Right lung (tissue), 10 donors: ENCODE results near the gene RIPOR1. TPM values are rescaled to one million over a fixed set of nuclear protein-coding genes. Genes with fewer than 3 reads are reported as not detected.
"Not testable (repeated sequence)": the region's sequence is repeated elsewhere in the genome, so short reads cannot be mapped to it uniquely, and the experiment has no call there.

Experiments used
- DNase-seq, 2 donors: peaks; one replicate each; pipeline ENCODE4 v3.0.0-alpha.2; 2013
- long read RNA-seq, 8 donors: transcript quantifications; one replicate each; lab custom pipeline, GENCODE V29; 2026
- polyA plus RNA-seq, 5 donors: library from polyadenylated mRNA; unstranded; fragments of 120-200 nt; gene quantifications; one replicate each; pipeline versions ENCODE4 v1.2.1 to v1.2.3, GENCODE V29; 2013; ENCODE audit warnings: inconsistent platforms in 1 of 5, low replicate concordance in 1 of 5; ENCODE audit not compliant: insufficient read length in 5 of 5, insufficient read depth in 1 of 5

RIPOR1 gene, protein sequence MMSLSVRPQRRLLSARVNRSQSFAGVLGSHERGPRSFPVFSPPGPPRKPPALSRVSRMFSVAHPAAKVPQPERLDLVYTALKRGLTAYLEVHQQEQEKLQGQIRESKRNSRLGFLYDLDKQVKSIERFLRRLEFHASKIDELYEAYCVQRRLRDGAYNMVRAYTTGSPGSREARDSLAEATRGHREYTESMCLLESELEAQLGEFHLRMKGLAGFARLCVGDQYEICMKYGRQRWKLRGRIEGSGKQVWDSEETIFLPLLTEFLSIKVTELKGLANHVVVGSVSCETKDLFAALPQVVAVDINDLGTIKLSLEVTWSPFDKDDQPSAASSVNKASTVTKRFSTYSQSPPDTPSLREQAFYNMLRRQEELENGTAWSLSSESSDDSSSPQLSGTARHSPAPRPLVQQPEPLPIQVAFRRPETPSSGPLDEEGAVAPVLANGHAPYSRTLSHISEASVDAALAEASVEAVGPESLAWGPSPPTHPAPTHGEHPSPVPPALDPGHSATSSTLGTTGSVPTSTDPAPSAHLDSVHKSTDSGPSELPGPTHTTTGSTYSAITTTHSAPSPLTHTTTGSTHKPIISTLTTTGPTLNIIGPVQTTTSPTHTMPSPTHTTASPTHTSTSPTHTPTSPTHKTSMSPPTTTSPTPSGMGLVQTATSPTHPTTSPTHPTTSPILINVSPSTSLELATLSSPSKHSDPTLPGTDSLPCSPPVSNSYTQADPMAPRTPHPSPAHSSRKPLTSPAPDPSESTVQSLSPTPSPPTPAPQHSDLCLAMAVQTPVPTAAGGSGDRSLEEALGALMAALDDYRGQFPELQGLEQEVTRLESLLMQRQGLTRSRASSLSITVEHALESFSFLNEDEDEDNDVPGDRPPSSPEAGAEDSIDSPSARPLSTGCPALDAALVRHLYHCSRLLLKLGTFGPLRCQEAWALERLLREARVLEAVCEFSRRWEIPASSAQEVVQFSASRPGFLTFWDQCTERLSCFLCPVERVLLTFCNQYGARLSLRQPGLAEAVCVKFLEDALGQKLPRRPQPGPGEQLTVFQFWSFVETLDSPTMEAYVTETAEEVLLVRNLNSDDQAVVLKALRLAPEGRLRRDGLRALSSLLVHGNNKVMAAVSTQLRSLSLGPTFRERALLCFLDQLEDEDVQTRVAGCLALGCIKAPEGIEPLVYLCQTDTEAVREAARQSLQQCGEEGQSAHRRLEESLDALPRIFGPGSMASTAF
- 10 to 100 TPM; 38.3 to 62.4 (median 53.0) TPM for polyA plus RNA-seq
- long read RNA-seq, donor 1, partial matches to known transcripts: 35 of 35 reads
- long read RNA-seq, donor 1, other reads (novel, unspliced or antisense): 0 of 35 reads
- long read RNA-seq, donor 2, full-length matches to known transcripts: 1 of 1 reads
- long read RNA-seq, donor 2, partial matches to known transcripts: 0 of 1 reads
- long read RNA-seq, donor 2, other reads (novel, unspliced or antisense): 0 of 1 reads
- long read RNA-seq, donor 3, partial matches to known transcripts: 16 of 18 reads
- long read RNA-seq, donor 3, other reads (novel, unspliced or antisense): 0 of 18 reads
- long read RNA-seq, donor 4, partial matches to known transcripts: 5 of 5 reads
- long read RNA-seq, donor 4, other reads (novel, unspliced or antisense): 0 of 5 reads
- long read RNA-seq, donor 5, partial matches to known transcripts: 20 of 20 reads
- long read RNA-seq, donor 5, other reads (novel, unspliced or antisense): 0 of 20 reads
- long read RNA-seq, donor 6, full-length matches to known transcripts: 4 of 33 reads
- long read RNA-seq, donor 6, partial matches to known transcripts: 29 of 33 reads
- long read RNA-seq, donor 6, other reads (novel, unspliced or antisense): 0 of 33 reads
- long read RNA-seq, donor 7, full-length matches to known transcripts: 4 of 32 reads
- long read RNA-seq, donor 7, partial matches to known transcripts: 28 of 32 reads
- long read RNA-seq, donor 7, other reads (novel, unspliced or antisense): 0 of 32 reads
- long read RNA-seq, donor 8: 0 reads

DNA sequence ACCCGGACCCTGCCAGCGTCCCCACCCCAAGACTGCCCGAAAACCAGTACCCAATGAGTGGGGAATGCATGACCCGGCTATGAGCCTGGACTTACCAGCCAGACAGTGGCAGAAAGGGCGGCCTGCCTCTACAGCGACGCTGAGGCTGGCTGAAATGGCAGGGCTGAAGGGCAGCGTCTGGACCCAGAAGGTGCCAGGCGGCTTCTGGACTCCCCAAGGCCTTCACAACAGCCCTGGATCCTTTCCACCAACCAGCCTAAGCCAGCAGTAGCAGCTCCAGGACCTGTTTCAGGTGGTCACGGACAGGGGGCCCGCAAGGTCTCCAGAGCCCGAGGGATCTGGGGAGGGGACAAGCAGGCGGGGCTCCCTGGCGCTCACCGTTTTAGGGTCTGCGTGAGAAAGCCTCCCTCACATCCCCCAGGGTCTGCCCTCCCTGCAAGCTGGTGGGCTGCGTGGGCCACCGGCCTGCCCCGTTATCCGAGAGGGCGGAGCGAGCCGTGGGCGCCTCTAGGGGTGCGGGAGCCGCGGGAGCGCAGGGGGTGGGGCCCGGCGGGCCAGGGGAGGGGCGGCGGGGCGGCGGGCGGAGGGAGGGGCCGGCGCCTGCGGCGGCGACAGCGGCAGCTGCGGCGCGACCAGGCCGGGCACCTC, at the start of gene RIPOR1:
TSS of gene RIPOR1 (plus strand) at position 608 of the 648 bp plus-strand sequence. CDS start 9,618 bp downstream, outside the sequence.
- DNase-seq: no peak

DNA sequence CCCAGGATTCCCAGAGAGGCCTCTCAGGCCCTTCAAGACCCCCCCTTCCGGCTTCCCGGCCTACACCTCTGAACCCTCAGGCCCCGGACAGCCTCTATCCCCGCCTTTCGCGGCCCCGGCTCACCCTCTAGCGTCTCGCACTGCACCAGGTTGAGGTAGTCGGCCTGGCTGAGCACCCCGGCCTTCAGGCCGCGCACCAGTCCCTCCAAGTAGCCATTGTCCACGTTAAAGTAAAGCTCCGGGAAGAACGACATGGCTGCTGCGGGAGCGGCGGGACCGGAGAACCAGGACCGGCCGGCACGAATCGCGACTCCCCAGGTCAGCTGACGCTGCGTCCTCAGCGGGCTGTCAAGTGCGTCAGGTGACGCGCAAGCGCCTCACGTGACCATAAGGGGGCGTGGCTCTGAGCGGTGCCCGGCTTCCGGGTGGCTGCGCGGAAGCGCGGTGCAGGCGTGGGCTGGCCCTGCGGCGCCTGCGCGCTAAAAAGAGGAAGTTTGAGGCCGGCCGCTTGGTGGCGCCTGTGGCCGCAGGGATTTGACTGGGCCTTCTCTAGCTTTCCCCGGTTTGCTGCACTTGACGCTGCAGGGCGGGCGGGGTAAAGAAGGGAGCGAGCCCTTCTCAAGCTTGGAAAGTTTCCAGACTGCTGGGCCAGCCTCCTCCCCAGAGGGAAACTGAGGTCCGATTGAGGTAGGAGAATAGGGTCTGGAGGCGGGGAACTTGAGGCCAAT, 47.6 kb upstream of the RIPOR1 start, which contains the start of gene ATP6V0D1:
TSS of gene ATP6V0D1 (minus strand) at position 325 of the 728 bp plus-strand sequence. CDS start at position 254, 71 bp downstream.
- peak; percentile 99 for DNase-seq

DNA sequence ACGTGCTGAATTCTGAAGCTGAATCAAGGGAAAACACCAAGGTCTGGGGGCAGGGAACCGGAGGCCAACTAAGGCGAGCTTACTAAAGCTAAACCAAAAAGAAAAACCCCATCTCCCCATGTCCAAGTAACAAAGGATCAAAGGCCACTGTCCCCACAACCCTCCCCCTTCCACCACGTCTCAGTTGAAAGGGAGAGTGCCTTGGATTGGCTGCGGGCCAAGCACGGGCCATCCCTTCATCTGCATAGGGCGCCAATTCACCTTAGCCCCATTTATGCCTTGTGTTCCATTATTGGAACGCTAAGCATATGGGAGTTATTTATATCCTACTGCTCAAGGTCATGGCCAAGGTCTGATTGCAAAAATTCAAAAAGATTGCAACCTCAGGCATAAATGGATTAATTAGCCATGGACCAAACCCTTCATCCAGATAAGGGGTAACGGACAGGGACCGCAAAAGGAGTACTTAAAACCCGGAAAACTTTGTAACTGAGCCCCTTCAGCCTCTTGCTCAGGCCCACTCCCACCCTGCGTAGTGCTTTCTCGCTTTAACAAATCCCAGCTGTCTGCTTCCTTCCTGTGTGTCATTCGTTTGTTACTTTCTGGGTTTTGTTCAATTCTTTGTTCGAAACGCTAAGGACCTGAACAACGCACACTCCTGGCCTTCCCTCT, 46.9 kb upstream of the RIPOR1 start:
- DNase-seq: no peak

DNA sequence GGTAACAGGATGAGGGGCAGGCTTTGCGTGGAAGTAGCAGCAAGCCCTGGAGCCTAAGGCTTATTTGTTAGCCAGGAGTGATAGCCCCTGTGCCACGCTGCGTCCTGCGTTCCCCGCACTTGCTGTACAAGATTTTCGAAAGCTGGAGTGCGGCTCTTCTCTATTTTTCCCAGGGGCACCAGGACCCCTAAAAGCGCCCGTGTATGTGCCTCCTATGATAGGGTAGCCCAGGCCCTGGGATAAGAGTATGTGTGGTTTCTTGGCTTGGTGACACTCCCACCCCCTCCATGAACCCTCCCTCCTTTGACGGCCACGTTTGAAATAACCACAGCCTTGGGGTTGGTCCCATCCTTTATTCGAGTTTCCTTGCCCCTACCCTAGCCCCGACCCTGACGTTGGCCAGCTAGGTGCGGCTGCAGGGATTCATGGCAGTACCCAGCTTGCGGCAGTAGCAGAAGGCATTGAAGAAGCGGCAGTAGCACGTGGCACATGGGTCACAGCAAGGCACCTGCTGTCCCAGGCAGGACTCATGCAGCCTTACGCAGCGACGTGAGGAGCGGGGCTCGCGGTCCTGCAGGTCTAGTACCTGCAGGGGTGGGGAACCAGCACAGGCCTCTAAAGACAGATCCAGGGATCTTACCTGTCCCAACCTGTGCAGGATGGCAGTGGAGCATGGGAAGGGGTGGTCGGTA, 46.2 kb upstream of the RIPOR1 start:
- DNase-seq: no peak

DNA sequence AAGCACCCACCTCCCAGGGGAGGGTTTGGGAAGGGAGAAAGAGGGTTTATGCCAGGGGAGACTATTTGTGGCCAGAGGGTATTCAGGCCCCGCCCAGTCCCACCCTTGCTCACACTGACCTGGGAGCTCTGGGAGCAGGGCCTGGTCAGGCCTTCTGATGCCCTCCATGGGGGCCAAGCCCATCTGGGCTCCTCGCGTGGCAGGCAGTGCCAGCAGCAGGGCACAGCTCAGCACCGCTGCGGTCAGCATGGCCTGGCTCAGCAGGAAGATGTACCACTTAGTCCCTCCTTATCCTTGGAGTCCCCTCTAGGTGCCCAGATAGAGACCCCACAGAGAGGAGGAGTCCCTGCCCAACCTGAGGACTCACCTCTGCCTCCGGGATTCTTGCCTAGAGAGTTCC, 45.5 kb upstream of the RIPOR1 start, which contains the start of gene AGRP:
TSS of gene AGRP (minus strand) at position 398 of the 400 bp plus-strand sequence. CDS start at position 249, 149 bp downstream.
- no peak for DNase-seq

DNA sequence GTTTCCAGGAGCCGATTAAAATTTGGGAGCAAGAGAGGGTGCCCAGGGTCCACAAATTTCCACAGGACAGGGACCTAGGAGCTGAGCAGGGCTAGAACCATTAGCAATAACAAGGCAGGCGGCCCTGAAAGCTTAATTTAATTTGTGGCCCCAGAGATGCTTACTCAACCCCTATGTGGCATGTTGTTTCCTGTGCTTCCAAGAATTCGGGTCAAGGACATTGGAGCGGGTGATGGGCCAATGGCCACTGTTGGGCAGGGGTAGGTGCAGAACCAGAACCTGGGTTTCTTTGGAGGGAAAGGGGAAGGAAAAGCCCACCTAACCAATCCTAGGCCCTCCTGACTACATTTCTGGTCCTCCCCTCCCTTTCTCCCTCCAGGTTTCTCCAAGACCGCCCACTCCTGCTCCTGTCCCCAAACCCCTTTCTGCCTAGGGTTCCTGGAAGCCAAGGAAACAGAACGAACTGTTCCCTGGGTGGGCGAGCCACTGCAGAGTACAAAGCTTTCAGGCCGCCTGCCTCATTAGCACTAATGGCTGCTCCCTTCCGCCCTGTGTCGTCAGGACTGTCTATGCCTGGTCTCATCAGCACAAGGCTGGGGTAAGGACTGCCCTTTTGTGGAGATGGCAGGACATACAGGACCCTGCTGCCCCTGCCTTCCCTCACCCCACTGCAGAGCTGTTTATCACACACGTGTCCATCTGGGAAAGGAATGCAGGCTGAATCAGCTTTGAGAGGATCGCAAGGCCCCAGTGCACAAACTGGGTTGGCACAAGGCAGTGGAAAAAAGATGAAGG, 44.7 kb upstream of the RIPOR1 start:
- DNase-seq: no peak

DNA sequence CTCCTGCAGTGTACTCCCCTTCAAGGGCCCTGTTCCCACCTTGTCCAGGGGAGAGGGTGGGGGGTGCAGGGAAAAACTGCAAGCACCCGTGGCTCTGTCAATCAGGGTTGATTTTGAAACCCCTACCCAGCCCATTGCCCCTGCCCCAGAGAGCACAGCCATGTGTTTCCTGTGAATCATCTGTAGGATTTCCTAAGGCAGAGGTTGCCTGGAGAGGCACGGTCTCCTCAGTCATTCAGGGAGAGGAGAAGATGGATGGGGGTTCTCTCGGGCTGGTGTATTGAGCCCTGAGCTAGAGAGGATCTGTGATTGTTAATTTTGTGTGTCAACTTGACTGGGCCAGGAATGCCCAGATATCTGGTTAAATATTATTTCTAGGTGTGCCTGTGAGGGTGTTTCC, 41.8 kb upstream of the RIPOR1 start:
- no peak for DNase-seq

DNA sequence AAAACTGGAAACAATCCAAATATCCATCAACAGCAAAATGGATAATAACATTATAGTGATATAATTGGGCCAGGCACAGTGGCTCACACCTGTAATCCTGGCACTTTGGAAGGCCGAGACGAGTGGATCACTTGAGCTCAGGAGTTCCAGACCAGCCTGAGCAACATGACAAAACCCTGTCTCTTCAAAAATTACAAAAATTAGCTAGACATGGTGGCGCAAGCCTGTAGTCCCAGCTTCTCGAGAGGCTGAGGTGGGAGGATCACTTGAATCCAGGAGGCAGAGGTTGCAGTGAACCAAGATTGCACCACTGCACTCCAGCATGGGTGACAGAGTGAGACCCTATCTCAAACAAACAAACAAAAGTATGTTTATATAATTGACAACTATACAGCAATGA, 41.1 kb upstream of the RIPOR1 start:
- not testable (repeated sequence) for DNase-seq

DNA sequence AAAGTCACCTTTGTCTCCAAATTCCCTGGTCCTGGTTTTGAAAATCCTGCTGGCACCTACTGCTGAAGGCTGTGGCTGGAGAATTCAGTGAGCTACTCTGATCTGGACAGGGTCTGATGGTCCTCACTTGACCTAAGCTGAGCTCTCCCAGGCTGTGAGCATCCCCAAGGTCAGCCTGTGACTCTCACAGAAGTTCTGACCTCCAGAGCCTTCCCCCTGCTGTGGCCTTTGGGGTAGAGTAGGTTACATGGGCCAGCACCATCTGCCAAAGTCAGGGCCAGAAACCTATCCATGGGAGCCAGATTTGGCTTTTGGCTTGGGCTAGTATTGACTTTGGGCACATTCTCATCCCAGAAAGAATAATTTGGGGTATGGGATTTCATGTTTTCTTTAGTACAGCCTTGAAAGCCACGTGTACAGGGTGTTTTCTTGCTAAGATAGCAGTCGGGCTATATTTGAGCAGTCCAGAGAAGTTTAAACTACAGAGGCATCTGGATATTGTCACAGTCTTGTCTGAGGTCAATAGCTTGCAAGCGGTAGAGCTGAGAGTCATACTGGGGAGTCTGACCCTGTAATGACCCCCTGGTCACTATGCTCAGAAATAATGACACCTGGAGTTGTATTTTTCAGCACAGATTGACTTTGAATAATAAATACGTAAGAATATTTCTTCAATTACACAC, 39.1 kb upstream of the RIPOR1 start:
- no peak for DNase-seq

DNA sequence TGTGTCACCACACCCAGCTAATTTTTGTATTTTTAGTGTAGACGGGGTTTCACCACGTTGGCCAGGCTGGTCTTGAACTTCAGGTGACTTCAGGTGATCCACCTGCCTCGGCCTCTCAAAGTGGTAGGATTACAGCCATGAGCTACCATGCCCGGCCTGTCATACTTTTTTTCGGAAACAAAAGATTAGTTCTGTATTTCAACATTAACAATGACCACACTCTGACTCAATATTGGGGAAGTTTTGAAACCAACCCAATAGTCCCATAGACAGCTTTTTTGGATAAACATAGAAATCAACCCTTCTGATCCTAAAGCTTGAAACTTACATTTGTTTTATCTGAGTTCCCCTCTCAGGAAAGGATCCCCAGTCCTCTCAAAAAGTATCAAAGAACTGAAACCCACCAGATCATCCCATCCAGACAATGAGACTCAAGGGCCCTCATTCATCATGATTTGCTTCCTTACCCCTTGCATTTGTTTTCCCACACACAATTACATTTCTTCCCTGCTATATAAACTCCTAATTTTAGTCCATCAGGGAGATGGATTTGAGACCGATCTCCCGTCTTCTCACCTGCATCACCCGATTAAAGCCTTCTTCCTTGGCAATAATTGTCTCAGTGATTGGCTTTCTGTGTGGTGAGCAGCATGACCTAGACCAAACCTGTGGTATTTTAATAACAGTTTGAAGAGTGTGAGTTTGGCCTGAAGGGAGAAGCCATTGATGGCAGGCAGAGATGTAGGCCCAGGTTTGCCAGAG, 38.1 kb upstream of the RIPOR1 start:
- DNase-seq: no peak

DNA sequence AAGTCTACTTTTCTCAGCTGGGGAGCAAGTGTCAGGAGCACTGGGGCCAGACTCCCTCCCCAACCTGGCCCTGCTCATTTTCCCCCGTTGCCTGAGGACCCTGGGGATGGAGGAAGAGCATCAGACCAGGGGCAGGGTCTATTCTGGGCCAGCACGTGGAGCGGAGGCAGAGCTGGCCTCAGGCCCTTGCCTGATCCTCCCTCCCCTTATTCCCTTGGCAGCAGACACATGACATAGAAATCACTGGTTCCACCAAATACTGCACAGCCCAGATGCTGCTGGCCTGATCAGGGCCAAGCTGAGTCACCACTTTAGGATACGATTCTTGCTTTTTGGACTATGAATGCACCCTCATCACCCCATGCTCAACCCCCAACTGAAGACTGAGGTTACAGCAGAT, 29.5 kb upstream of the RIPOR1 start:
- no peak for DNase-seq

DNA sequence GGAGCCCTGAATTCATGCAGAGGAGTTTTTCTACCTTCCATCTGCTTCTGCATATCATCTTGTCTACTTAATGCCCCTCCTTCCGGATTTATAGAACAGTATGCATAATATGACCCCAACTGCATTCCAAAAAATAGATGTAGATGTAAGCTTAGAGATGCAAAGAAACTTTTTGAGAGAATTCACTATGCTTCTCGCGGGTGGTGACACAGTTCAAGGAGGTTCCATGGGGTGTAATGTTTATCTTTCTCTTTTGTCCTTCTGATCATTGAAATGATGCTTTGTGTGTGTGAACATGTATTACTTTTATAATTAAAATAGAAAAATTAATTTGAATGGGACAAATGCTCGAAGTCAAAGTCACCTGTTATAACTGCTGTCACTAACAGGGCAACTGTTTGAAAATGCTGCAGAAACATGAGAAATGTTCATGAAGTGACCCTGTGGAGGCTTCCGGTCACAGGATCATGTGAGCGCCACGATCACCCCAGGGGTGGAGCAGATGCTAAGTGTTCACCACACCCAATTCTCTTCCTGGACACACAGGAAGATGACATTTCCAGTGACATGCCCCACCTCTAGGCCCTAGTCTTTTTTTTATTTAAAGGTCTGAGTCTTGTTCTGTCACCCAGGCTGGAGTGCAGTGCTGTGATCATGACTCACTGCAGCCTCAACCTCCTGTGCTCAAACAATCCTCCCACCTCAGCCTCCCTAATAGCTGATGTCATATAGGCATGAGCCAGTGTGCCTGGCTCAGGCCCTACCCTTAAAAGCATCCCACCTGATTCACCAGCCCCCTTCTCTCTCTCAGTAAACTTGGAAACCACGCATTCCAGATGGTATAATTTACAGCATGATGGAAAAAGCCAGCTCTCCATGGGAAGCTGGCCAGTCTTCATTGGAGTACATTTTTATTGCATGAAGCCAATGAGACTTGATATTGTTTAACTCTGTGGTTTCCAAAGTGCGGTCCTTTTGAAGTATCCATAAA, 24.3 kb upstream of the RIPOR1 start:
- no peak for DNase-seq

DNA sequence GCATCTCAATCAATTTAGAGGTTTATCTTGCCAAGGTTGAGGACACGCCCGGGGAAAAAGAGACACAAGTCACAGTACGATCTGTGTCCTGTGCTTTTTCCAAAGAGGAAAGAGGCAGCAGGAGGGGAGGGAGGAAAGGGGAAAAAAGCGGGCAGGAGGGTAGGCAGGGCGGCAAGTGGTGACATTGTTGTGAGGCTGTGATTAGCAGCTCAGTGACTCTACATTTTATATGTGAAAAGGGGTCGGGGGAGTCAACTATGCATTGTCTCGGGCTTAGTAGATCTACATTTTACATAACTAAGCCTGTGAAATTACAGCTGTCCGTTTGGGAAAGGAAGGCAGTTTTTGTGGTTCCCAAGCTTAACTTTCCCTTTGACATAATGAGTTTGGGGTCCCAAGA, 22.2 kb upstream of the RIPOR1 start:
- DNase-seq: no peak

DNA sequence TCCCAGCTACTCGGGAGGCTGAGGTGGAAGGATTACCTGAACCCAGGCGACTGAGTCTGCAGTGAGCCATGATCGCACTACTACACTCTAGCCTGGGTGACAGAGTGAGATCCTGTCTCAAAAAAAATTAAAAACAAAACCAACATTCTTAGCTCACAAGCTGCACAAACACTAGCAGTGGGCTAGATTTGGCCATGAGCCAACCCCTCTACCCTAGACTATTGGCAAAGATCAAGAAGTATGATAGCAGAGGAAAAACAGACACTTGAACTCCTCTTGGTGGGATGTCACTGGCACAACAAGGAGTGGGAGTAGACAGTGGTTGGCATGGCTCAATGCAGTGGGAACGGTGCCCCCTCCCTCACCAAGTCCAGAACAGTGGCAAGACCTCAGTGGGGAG, 19.6 kb upstream of the RIPOR1 start:
- no peak for DNase-seq
